Spleen (tissue), 7 donors: ENCODE data around the gene GPBP1.

Experiments
- POLR2A ChIP-seq, 3 donors: fragments of 450-650 bp; IDR thresholded peaks; one replicate each; pipeline ENCODE4 v1.5.1; 2017; ENCODE audit warnings: antibody characterized with exemption in 3 of 3, mild to moderate bottlenecking in 1 of 3
- POLR2AphosphoS5 ChIP-seq, 3 donors: sonication (generic); formaldehyde crosslinking; IDR thresholded peaks; one replicate each; pipeline ENCODE4 v1.5.1; 2017; ENCODE audit warnings: antibody characterized with exemption in 3 of 3
- TF ChIP-seq, protein P1 (sequence below), 11 experiments: fragments of 200-600 bp in 7 of 11; fragments of 450-650 bp in 4 of 11; sonication (generic) in 4 of 11; IDR thresholded peaks in 8 of 11; conservative IDR thresholded peaks in 3 of 11; 1 replicate in 7 of 11; 2 replicates in 4 of 11; pipeline versions ENCODE4 v1.4.0 to v1.8.0; 2016 to 2021; ENCODE audit warnings: antibody characterized with exemption in 11 of 11, inconsistent platforms in 4 of 11, mild to moderate bottlenecking in 1 of 11
- donor health status: DM: no; HTN: no; CAD: no; lungs with moderate emphysema.
- donor health status: DM: no; HTN: no; CAD: no.
- donor health status: DM: no; HTN: no; CAD: no.

DNA sequence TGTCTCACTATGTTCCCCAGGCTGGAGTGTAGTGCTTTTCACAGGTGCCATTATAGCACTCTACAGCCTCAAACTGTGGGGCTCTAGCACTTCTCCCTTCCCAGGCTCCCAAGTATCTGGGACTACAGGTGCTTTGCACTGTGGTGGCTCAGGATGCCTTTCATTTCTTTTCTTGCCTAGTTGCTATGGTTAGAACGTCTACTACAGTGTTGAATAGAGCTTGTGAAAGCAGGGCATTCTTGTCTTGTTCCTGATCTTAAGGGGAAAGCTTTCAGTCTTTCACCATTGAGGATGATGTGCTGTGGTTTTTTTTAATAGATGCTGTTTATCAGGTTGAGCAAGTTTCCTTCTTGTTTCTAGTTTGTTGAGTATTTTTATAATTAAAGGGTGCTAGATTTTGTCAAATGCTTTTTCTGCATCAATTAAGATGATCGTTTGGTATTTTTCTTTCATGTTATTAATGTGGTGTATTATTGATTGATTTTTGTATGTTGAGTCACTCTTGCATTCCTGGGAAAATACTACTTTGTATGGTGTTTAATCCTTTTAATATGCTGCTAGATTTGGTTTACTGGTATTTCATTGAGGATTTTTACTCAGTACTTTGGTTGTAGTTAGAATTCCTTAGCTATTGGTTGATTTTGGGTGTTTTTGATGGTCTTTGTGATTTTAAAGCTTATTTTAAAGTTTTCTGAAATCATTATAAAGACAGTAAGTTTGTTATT is 35.6 kb downstream of the GPBP1 start:
- TF ChIP-seq, protein P1, sequence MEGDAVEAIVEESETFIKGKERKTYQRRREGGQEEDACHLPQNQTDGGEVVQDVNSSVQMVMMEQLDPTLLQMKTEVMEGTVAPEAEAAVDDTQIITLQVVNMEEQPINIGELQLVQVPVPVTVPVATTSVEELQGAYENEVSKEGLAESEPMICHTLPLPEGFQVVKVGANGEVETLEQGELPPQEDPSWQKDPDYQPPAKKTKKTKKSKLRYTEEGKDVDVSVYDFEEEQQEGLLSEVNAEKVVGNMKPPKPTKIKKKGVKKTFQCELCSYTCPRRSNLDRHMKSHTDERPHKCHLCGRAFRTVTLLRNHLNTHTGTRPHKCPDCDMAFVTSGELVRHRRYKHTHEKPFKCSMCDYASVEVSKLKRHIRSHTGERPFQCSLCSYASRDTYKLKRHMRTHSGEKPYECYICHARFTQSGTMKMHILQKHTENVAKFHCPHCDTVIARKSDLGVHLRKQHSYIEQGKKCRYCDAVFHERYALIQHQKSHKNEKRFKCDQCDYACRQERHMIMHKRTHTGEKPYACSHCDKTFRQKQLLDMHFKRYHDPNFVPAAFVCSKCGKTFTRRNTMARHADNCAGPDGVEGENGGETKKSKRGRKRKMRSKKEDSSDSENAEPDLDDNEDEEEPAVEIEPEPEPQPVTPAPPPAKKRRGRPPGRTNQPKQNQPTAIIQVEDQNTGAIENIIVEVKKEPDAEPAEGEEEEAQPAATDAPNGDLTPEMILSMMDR (IDR thresholded peaks at IDR 0.05 in 8 of 11, conservative IDR thresholded peaks at IDR 0.05 in 3 of 11): no peak
- TF ChIP-seq POLR2AphosphoS5 (IDR thresholded peaks at IDR 0.05) (no peak), POLR2A (IDR thresholded peaks at IDR 0.05) (no peak)
